Measurements from ENCODE around the gene KLRC4. TPM values are rescaled to one million over a fixed set of nuclear protein-coding genes. Genes with fewer than 3 reads are reported as not detected.

KLRC4 gene
- total and polyA plus RNA-seq, 2 of the 4 experiments (the other 2 are of a cell fraction): not detected

GRCh38 chr12:10358131-10358530 lies 51.4 kb downstream of the KLRC4 start:
- no peak overlapping the region for H3K4me2 ChIP-seq (ENCODE audit: low read depth, low read length)
- H4K20me1 ChIP-seq (ENCODE audit: insufficient read depth, low read length): no peaks in the 10 kb centered on the region
- H2BK20ac ChIP-seq (ENCODE audit: low read depth, low read length): no peak overlapping the region
- H2AFZ ChIP-seq (replicated peaks; ENCODE audit: low read length, poor library complexity): no peak overlapping the region
- 71% methylated on average over 3 of the region's 5 CpGs; no CpG with 5 or more reads in 1 of the 2 experiments for WGBS, 2 experiments (ENCODE audit: extremely low coverage in 2 of 2, insufficient read length in 1 of 2)
- H2AK9ac ChIP-seq (replicated peaks; ENCODE audit: low read depth, low read length, poor library complexity): no peak overlapping the region
- H4K91ac ChIP-seq (ENCODE audit: insufficient read depth, low read depth, low read length): no peak overlapping the region
- no peak overlapping the region for H2BK15ac ChIP-seq (ENCODE audit: low read depth, low read length)
- no peaks in the 10 kb centered on the region for H3K36me3 ChIP-seq (ENCODE audit: control insufficient read depth, insufficient read depth, low read length)
- intact Hi-C loops (cut with micrococcal nuclease): no loop called here
- H3K9me1 ChIP-seq (ENCODE audit: insufficient read depth, low read length): no peaks in the 10 kb centered on the region
- no peak overlapping the region for H4K8ac ChIP-seq (ENCODE audit: low read depth in 2 of 2, low read length in 2 of 2)
- no peak overlapping the region for H4K5ac ChIP-seq (ENCODE audit: low read depth, low read length)
- H3K23ac ChIP-seq (ENCODE audit: low read depth, low read length): no peak overlapping the region
- dilution Hi-C loops (cut with HindIII; ENCODE audit: low sequenced_read_pairs, unreplicated experiment): no loop called here
- no peak for ATAC-seq (ENCODE audit: low read depth)
- no peak overlapping the region for H2BK5ac ChIP-seq (ENCODE audit: low read depth, low read length, poor library complexity, severe bottlenecking)
- H3K56ac ChIP-seq (ENCODE audit: extremely low read depth, insufficient read depth, low read length): no peak overlapping the region
- no peaks in the 10 kb centered on the region for H3K9me3 ChIP-seq (ENCODE audit: control insufficient read depth, insufficient read depth, low read length)
- H3K4me3 ChIP-seq (ENCODE audit: insufficient read depth, low read depth, low read length): no peak overlapping the region
- H3K9ac ChIP-seq (ENCODE audit: low read depth, low read length): no peak overlapping the region
- TF ChIP-seq RFX5 (IDR thresholded peaks at IDR 0.05; ENCODE audit: low read depth, low read length) (no peak), FOS (IDR thresholded peaks at IDR 0.05; ENCODE audit: low read depth, low read length) (no peak), RCOR1 (IDR thresholded peaks at IDR 0.05; ENCODE audit: insufficient replicate concordance, low read length) (no peak), CHD1 (IDR thresholded peaks at IDR 0.05; ENCODE audit: low read depth, low read length) (no peak), BHLHE40 (IDR thresholded peaks at IDR 0.05; ENCODE audit: low read depth, low read length) (no peak), MXI1 (IDR thresholded peaks at IDR 0.05; ENCODE audit: borderline replicate concordance, low read depth, low read length) (no peak), MAZ (IDR thresholded peaks at IDR 0.05; ENCODE audit: borderline replicate concordance, low read depth, low read length) (no peak), MAFK (IDR thresholded peaks at IDR 0.05; ENCODE audit: low read depth, low read length) (no peak), RAD21 (IDR thresholded peaks at IDR 0.05; ENCODE audit: low read length) (no peak), NFE2L2 (IDR thresholded peaks at IDR 0.05; ENCODE audit: low read depth, low read length) (no peak), SMC3 (IDR thresholded peaks at IDR 0.05; ENCODE audit: low read depth, low read length) (no peak)
- TF ChIP-seq, protein P1, sequence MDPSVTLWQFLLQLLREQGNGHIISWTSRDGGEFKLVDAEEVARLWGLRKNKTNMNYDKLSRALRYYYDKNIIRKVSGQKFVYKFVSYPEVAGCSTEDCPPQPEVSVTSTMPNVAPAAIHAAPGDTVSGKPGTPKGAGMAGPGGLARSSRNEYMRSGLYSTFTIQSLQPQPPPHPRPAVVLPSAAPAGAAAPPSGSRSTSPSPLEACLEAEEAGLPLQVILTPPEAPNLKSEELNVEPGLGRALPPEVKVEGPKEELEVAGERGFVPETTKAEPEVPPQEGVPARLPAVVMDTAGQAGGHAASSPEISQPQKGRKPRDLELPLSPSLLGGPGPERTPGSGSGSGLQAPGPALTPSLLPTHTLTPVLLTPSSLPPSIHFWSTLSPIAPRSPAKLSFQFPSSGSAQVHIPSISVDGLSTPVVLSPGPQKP (IDR thresholded peaks at IDR 0.05; ENCODE audit: borderline replicate concordance, low read depth, low read length): no peak
- TF ChIP-seq, protein P2, sequence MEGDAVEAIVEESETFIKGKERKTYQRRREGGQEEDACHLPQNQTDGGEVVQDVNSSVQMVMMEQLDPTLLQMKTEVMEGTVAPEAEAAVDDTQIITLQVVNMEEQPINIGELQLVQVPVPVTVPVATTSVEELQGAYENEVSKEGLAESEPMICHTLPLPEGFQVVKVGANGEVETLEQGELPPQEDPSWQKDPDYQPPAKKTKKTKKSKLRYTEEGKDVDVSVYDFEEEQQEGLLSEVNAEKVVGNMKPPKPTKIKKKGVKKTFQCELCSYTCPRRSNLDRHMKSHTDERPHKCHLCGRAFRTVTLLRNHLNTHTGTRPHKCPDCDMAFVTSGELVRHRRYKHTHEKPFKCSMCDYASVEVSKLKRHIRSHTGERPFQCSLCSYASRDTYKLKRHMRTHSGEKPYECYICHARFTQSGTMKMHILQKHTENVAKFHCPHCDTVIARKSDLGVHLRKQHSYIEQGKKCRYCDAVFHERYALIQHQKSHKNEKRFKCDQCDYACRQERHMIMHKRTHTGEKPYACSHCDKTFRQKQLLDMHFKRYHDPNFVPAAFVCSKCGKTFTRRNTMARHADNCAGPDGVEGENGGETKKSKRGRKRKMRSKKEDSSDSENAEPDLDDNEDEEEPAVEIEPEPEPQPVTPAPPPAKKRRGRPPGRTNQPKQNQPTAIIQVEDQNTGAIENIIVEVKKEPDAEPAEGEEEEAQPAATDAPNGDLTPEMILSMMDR (conservative IDR thresholded peaks at IDR 0.05; ENCODE audit: low read depth, low read length): no peak
- no peaks in the 10 kb centered on the region for H3K79me1 ChIP-seq (ENCODE audit: low read depth in 1 of 2, low read length in 2 of 2)
- no peak overlapping the region for H3K18ac ChIP-seq (ENCODE audit: low read depth, low read length)
- DNase-seq: no peak
- H3K4ac ChIP-seq (ENCODE audit: low read depth, low read length): no peak overlapping the region
- H3K14ac ChIP-seq (replicated peaks; ENCODE audit: low read depth, low read length): no peak overlapping the region
- CTCF ChIA-PET: no interaction called here
- H3K27ac ChIP-seq (ENCODE audit: insufficient read depth, low read length): no peak overlapping the region
- no peak overlapping the region for H2BK120ac ChIP-seq (ENCODE audit: low read depth, low read length)
- POLR2A ChIA-PET (ENCODE audit: unreplicated experiment): no interaction called here
- in situ Hi-C loops (cut with MboI; ENCODE audit: low sequenced_read_pairs): no loop called here
- H2AK5ac ChIP-seq (ENCODE audit: low read depth, low read length): no peak overlapping the region
- H3K4me1 ChIP-seq (ENCODE audit: control insufficient read depth, insufficient read depth, low read length): peaks cover 8% of the 10 kb centered on the region; the same call in 1 of the 2 replicates
- BruUV-seq (replicated peaks): no TSS peak
- no peaks in the 10 kb centered on the region for H3K27me3 ChIP-seq (ENCODE audit: control insufficient read depth, insufficient read depth, low read length)

Data from IMR-90 (cell line).